ENCODE measurements around the gene PARP8. TPM values are rescaled to one million over a fixed set of nuclear protein-coding genes. Genes with fewer than 3 reads are reported as not detected.

PARP8 gene
- total RNA-seq, 1 donor from 2014 or later, result 14.5 TPM

Other genes with a start within 250 kb of the PARP8 start
- 19.6 TPM for gene EMB, start 225.3 kb upstream of the PARP8 start, total RNA-seq

Data from skin of body (tissue), 1 donor.